ENCODE results near the gene ABHD17A.

ABHD17A gene

DNA sequence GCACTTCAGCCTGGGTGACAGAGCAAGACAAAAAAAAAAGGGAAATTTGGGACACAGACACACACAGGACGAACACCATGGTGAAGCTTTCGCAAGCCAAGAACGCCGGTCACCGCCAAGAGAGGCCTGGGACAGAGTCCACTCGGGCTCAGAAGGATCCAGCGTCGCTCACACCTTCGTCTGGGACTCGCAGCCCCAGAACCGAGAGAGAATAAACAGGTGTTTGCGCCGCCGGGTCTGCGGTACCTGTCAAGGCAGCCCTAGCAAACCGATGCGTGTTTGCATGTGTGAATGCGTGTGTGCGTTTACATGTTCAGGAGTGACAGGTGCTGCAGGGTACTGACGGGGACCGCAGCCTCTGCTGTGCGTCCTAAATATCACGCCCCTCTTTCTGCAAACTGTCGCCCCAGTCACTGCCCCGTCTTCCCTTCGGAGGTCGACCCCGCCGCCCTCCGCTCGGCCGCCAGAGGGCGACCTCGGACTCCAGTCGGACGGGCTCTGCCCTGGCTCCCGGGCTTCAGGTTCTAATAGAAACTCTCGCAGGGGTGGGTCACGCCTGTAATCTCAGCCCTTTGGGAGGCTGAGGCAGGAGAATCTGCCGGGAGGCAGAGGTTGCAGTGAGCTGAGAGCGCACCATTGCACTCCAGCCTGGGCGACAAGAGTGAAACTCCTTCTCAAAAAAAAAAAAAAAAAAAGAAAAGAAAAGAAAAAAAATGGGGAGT, 43.9 kb upstream of the ABHD17A start:
- peak overlapping the region; percentile 21 for H3K4me3 ChIP-seq (ENCODE audit: severe bottlenecking)
- TF ChIP-seq, protein P1, sequence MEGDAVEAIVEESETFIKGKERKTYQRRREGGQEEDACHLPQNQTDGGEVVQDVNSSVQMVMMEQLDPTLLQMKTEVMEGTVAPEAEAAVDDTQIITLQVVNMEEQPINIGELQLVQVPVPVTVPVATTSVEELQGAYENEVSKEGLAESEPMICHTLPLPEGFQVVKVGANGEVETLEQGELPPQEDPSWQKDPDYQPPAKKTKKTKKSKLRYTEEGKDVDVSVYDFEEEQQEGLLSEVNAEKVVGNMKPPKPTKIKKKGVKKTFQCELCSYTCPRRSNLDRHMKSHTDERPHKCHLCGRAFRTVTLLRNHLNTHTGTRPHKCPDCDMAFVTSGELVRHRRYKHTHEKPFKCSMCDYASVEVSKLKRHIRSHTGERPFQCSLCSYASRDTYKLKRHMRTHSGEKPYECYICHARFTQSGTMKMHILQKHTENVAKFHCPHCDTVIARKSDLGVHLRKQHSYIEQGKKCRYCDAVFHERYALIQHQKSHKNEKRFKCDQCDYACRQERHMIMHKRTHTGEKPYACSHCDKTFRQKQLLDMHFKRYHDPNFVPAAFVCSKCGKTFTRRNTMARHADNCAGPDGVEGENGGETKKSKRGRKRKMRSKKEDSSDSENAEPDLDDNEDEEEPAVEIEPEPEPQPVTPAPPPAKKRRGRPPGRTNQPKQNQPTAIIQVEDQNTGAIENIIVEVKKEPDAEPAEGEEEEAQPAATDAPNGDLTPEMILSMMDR (IDR thresholded peaks at IDR 0.05; ENCODE audit: poor library complexity, severe bottlenecking), result peak; percentile 85
- ATAC-seq (ENCODE audit: low read depth), result peak; percentile 81

GRCh38 chr19:1925544-1925943, 40.2 kb upstream of the ABHD17A start:
- no peaks in the 10 kb centered on the region for H3K4me1 ChIP-seq (ENCODE audit: insufficient read depth, poor library complexity, severe bottlenecking)
- no peak overlapping the region for H3K4me3 ChIP-seq (ENCODE audit: severe bottlenecking)
- H3K9me3 ChIP-seq (ENCODE audit: severe bottlenecking), result no peaks in the 10 kb centered on the region
- H3K27ac ChIP-seq (ENCODE audit: poor library complexity, severe bottlenecking), result no peak overlapping the region
- ATAC-seq (ENCODE audit: low read depth) (no peak), DNase-seq (ENCODE audit: low spot score) (no peak)
- no peaks in the 10 kb centered on the region for H3K27me3 ChIP-seq (ENCODE audit: insufficient read depth, poor library complexity, severe bottlenecking)
- TF ChIP-seq, protein P1 (IDR thresholded peaks at IDR 0.05; ENCODE audit: poor library complexity, severe bottlenecking), result no peak
- H3K36me3 ChIP-seq (ENCODE audit: low read depth), result peaks cover 18% of the 10 kb centered on the region

More for the DNA sequence above, 43.9 kb upstream of the ABHD17A start:
- no peaks in the 10 kb centered on the region for H3K4me1 ChIP-seq (ENCODE audit: insufficient read depth, poor library complexity, severe bottlenecking)
- peak; percentile 66 for DNase-seq (ENCODE audit: low spot score)
- no peak overlapping the region for H3K27ac ChIP-seq (ENCODE audit: poor library complexity, severe bottlenecking)
- 0 out of 2 replicates have a peak, but pooled peaks cover 3% of the 10 kb centered on the region for H3K36me3 ChIP-seq (ENCODE audit: low read depth)
- no peaks in the 10 kb centered on the region for H3K27me3 ChIP-seq (ENCODE audit: insufficient read depth, poor library complexity, severe bottlenecking)
- H3K9me3 ChIP-seq (ENCODE audit: severe bottlenecking), result peaks cover 3% of the 10 kb centered on the region

GRCh38 chr19:1924320-1924961, 39.1 kb upstream of the ABHD17A start:
- Histone ChIP-seq H3K9me3 (ENCODE audit: severe bottlenecking) (no peaks in the 10 kb centered on the region), H3K4me1 (ENCODE audit: insufficient read depth, poor library complexity, severe bottlenecking) (no peaks in the 10 kb centered on the region), H3K4me3 (ENCODE audit: severe bottlenecking) (no peak overlapping the region), H3K27ac (ENCODE audit: poor library complexity, severe bottlenecking) (no peak overlapping the region), H3K27me3 (ENCODE audit: insufficient read depth, poor library complexity, severe bottlenecking) (no peaks in the 10 kb centered on the region), H3K36me3 (ENCODE audit: low read depth) (peaks cover 26% of the 10 kb centered on the region)
- ATAC-seq (ENCODE audit: low read depth) (no peak), DNase-seq (ENCODE audit: low spot score) (no peak)
- TF ChIP-seq, protein P1 (IDR thresholded peaks at IDR 0.05; ENCODE audit: poor library complexity, severe bottlenecking), result no peak

- Histone ChIP-seq H3K4me1 (ENCODE audit: insufficient read depth, poor library complexity, severe bottlenecking) (no peaks in the 10 kb centered on the region), H3K9me3 (ENCODE audit: severe bottlenecking) (no peaks in the 10 kb centered on the region), H3K27me3 (ENCODE audit: insufficient read depth, poor library complexity, severe bottlenecking) (no peaks in the 10 kb centered on the region), H3K4me3 (ENCODE audit: severe bottlenecking) (no peak overlapping the region), H3K27ac (ENCODE audit: poor library complexity, severe bottlenecking) (no peak overlapping the region), H3K36me3 (ENCODE audit: low read depth) (peaks cover 31% of the 10 kb centered on the region)
- DNase-seq (ENCODE audit: low spot score), result no peak
- TF ChIP-seq, protein P1 (IDR thresholded peaks at IDR 0.05; ENCODE audit: poor library complexity, severe bottlenecking), result no peak
- ATAC-seq (ENCODE audit: low read depth), result no peak
Measured at GRCh38 chr19:1923319-1923718, 38.0 kb upstream of the ABHD17A start.

DNA sequence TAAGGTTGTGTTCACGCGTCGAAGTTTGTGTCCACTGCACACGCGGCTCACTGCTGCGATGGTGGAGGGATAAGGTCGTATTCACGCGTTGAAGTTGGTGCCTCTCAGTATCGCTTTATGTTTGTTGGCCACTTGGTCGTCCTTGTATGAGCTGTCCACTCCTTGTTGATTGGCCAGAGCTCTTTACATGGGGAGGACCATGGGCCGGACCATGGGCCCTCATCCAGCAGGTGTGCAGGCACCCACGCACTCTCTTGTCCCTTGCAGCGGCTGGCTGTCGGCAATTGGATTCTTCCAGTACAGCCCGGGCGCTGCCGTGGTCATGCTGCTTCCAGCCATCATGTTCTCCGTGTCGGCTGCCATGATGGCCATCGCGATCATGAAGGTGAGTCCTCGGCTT, 37.5 kb upstream of the ABHD17A start:
- TF ChIP-seq, protein P1 (IDR thresholded peaks at IDR 0.05; ENCODE audit: poor library complexity, severe bottlenecking), result no peak
- ATAC-seq (ENCODE audit: low read depth) (no peak), DNase-seq (ENCODE audit: low spot score) (no peak)
- Histone ChIP-seq H3K36me3 (ENCODE audit: low read depth) (peaks cover 37% of the 10 kb centered on the region), H3K9me3 (ENCODE audit: severe bottlenecking) (no peaks in the 10 kb centered on the region), H3K27me3 (ENCODE audit: insufficient read depth, poor library complexity, severe bottlenecking) (no peaks in the 10 kb centered on the region), H3K4me3 (ENCODE audit: severe bottlenecking) (no peak overlapping the region), H3K27ac (ENCODE audit: poor library complexity, severe bottlenecking) (no peak overlapping the region), H3K4me1 (ENCODE audit: insufficient read depth, poor library complexity, severe bottlenecking) (no peaks in the 10 kb centered on the region)
